HG03103 (cell line): ENCODE measurements around the gene GIGYF1.

Experiments used
- ATAC-seq: cut with Tn5 transposase; IDR thresholded peaks from one replicate; pipeline ENCODE4 v1.9.1; 2021; ENCODE audit warnings: low read depth; ENCODE audit not compliant: unreplicated experiment

Gene GIGYF1

GRCh38 chr7:100640517-100641440 lies 53.3 kb downstream of the GIGYF1 start:
- ATAC-seq = no peak

GRCh38 chr7:100639995-100640516 lies 54.0 kb downstream of the GIGYF1 start:
- ATAC-seq = no peak

GRCh38 chr7:100632951-100633717 lies 60.9 kb downstream of the GIGYF1 start:
- no peak for ATAC-seq

- ATAC-seq = no peak
These were observed 64.0 kb downstream of the GIGYF1 start for GRCh38 chr7:100630066-100630465.
